NCI-H345 treated with DMSO at 0.1 percent for 48 hours (cell line): Measurements from ENCODE around the gene EFEMP2.

Experiments used
- DNase-seq: peaks from one replicate; lab custom pipeline; 2025; ENCODE audit not compliant: unreplicated experiment; lab: John Stamatoyannopoulos, UW

Gene EFEMP2

GRCh38 chr11:65867284-65868071 is 5.1 kb downstream of the EFEMP2 start:
- DNase-seq, result no peak

- no peak for DNase-seq
Measured at GRCh38 chr11:65866509-65867283, 5.9 kb downstream of the EFEMP2 start.

- DNase-seq, result no peak
Measured at GRCh38 chr11:65865550-65866172, 6.9 kb downstream of the EFEMP2 start.

- no peak for DNase-seq
Measured at GRCh38 chr11:65864706-65865471, 7.7 kb downstream of the EFEMP2 start.

DNA sequence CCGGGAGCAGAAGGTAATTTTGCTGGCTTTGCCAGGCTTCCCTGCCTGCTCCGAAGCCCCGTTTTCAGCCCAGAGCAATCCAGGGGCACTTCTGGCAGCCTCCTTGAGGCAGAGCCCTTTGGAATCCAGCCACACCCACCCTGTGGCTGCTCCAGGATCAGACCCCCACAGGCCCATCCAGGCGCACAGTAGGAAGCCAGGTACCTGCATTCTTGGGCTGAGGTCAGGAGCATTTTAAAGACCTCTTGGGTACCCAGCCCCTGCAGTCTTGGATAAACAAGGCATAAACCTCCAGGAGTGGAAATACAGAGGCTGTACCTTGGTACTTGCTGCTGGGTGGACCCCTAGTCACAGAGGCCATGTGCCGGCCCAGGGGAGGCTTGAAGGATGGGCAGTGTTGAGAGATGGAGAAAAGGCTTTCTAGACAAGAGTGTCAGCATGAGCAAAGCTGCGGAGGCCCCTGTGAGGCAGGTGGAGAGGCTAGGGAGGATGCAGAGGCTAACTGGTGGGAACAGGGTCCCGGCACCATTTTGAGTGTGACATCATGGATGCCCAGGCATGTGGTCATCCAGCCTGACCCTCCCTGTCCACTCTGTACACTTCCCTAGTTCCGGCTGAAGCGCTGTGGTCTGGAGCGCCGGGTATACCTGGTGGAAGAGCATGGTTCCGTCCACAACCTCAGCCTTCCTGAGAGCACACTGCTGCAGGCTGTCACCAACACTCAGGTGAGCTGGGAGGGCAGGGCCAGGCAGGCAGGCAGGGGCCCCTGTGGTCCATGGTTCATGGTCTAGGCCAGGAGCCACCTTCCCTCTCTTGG is 8.5 kb downstream of the EFEMP2 start:
- DNase-seq, result no peak

- no peak for DNase-seq
Measured at GRCh38 chr11:65862941-65863888, 9.4 kb downstream of the EFEMP2 start.

DNA sequence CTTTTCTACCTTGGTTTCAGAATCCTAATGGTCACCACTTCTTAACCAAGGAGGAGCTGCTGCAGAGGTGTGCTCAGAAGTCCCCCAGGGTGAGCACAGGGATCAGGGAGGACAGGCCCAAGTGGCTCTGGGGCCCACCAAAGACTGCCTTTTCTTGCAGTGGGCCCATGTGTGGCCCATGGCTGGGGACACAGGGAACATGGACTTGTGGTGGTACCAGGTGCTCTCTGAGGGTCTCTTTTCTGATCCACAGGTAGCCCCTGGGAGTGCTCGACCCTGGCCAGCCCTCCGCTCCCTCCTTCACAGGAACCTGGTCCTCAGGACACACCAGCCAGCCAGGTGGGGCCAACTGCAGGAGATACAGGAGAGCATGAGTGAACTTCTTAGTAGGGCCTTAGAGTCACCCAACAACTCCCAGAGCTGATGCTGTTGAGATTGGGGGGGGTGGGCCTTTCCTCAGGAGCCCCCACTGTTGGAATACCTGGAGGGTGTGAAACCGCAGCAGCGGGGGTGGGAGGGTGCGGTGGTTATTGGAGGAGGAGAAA is 10.3 kb downstream of the EFEMP2 start:
- no peak for DNase-seq

DNA sequence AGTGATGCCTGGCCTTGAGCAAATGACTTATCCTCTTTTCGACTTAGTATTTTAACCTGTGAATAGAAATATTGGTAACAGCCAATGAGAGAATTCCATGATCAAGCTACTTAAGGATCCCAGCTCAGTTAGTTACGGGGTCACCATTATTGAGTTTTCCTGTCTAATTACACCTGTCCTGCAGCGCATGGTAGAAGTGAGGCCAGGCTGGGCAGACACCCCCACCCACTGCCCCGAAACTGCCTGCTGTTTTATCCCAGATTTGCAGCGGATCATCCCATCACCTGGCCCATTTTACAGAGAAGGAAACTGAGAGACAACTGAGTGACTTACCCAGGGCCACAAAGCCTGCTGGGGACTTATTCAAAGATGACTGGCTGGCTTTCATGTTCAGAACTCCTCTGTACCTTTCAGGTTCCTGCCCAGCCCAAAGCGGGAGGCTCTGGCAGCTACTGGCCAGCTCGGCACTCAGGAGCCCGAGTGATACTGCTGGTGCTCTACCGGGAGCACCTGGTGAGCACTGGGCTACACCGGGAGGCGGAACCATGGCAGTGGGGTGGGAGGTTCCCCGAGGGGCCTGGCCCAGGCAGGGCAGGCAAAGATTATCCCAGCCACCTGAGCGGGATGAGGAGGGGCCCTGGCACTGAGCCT is 10.9 kb downstream of the EFEMP2 start:
- DNase-seq, result no peak

DNA sequence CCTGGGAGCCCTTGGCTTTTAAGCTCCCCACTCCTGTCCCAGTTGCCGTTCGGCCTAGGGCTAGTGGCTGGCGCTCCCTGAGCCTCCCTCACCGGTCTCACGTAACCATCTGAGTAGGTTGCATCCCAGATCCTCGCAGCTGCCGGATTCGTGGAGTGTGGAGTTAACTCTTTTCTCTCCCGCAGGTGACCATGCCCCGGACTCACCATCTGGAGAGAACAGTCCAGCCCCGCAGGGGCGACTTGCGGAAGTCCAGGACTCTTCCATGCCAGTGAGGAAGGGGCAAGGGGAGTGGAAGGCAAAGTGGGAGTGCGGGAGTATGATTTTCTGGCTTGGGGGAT is 11.5 kb downstream of the EFEMP2 start:
- no peak for DNase-seq

DNA sequence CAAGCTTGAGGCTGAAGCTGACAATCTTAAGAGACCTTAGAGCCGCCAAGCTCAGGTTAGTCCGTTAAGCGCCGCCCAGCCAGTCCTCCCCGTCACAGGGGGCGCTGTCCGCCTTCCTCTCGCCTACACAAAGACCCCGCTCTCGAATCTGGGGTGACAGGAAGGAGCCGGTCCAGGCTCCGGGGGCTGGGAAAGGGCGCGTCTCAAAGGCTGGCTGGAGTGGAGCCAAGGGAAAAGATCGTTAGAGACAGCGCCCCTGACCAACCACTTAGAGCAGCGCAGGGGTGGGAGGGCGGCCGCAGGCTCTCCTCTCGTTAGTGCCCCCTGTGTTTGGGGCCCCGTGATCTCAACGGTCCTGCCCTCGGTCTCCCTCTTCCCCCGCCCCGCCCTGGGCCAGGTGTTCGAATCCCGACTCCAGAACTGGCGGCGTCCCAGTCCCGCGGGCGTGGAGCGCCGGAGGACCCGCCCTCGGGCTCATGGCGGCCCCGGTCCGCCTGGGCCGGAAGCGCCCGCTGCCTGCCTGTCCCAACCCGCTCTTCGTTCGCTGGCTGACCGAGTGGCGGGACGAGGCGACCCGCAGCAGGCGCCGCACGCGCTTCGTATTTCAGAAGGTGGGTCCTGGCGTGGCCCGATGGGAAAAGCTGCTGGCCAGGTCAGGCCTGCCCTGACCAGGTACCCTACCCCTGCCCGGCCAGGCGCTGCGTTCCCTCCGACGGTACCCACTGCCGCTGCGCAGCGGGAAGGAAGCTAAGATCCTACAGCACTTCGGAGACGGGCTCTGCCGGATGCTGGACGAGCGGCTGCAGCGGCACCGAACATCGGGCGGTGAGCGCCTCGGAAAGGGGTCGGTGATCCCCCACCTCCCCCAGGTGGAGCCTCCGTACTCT is 12.1 kb downstream of the EFEMP2 start, which contains the start of gene MUS81:
TSS of gene MUS81 (plus strand) at position 156 of the 887 bp plus-strand sequence. CDS start at position 477, 321 bp downstream.
- DNase-seq, result peak; percentile 91

- peak; percentile 70 for DNase-seq
Measured at GRCh38 chr11:65859812-65860277, 12.8 kb downstream of the EFEMP2 start.

- DNase-seq, result peak; percentile 96
Measured at GRCh38 chr11:65859095-65859811, 13.3 kb downstream of the EFEMP2 start.

GRCh38 chr11:65858681-65859087 is 13.9 kb downstream of the EFEMP2 start:
- DNase-seq, result peak; percentile 51

DNA sequence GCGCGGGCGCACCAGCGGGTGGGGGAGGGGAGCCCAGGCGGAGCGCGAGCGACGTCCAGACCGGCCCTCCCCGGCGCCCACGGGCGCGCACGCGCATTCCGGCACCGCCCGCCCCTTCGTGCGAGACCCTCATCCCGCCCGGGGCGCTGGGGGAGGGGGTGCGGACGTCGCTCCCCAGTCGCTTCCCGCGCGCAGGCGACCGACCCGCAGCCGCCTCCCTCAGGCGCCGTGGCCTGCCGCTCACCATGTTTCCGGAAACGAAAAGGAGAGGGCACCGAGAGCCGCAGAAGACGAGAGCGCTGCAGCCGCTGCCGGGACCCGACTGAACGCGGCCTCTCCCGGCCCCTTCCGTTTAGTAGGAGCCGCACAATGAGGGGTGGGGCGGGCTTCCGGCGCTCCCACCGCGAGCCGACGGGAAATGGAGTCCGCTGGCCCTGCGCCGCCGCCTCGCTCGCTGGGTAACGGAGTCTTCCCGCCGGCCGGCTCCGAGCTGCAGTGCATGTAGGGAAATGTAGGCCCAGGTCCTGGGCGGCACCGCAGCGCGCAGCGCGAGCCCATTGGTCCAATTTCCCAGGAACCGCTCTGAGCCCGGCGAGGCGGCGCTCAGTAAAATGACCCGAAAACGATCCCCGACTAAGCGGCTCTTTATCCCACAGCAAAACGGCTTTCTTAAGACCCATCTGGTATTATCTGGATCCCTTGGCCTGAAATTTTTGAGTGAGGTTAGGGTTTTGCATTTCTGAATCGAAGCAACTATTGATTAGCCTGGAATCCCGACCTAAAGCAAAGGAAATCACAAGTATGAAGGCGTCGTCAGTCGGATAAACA is 14.5 kb downstream of the EFEMP2 start, which contains the start of gene CFL1:
TSS of gene CFL1 (minus strand) at position 328 of the 828 bp plus-strand sequence. CDS start at position 247, 81 bp downstream.
- DNase-seq, result peak; percentile 97

DNA sequence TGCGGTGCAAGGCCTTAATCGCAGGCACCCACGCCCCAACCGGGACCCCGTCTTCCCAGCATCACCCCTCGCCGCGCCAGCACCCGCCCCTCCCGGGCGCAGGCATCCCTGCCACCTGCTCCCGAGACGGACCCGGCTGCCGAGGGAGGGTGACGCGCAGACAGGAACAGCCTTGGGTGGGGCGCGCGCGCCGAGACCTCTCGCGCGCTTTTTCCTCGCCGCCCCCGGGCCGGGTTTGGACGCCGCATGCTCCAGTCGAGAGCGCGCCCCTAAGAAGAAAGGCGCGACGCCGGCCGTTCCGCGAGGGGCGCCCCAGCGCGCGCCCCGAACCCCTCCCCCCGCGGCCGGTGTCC is 15.1 kb downstream of the EFEMP2 start:
- DNase-seq, result peak; percentile 11
